Activated CD4-positive, alpha-beta memory T cell treated with anti-CD3 and anti-CD28 coated beads, Interleukin-2, amount 10 ng/mL, durations not matched to agents 7 days and 5 days (primary cell): ENCODE results near the gene PCNP. TPM values are rescaled to one million over a fixed set of nuclear protein-coding genes. Genes with fewer than 3 reads are reported as not detected.
"Not testable (repeated sequence)": the region's sequence is repeated elsewhere in the genome, so short reads cannot be mapped to it uniquely, and the experiment has no call there.

Experiments
- CTCF ChIA-PET: fragments of 350-600 bp; sonication (Branson Sonifier 250); formaldehyde crosslinking; loops from one replicate; lab custom pipeline; 2021; ENCODE audit warnings: antibody characterized with exemption, inconsistent platforms; lab: Charles Lee
- POLR2A ChIA-PET: fragments of 350-600 bp; sonication (Branson Sonifier 250); formaldehyde crosslinking; loops from one replicate; lab custom pipeline; 2021; ENCODE audit warnings: antibody characterized with exemption; lab: Charles Lee
- DNase-seq: peaks from one replicate; pipeline ENCODE4 v3.0.0-alpha.2; 2020
- H3K27ac Mint-ChIP-seq: one replicate; pipeline ENCODE4 v1.8.0; 2021; ENCODE audit warnings: mild to moderate bottlenecking, mixed read lengths
- H3K27me3 Mint-ChIP-seq: one replicate; pipeline ENCODE4 v1.8.0; 2021; ENCODE audit warnings: mixed read lengths
- H3K36me3 Mint-ChIP-seq: one replicate; pipeline ENCODE4 v1.8.0; 2021; ENCODE audit warnings: low read depth, mixed read lengths
- H3K4me1 Mint-ChIP-seq: one replicate; pipeline ENCODE4 v1.8.0; 2021; ENCODE audit warnings: mixed read lengths
- H3K4me3 Mint-ChIP-seq: one replicate; pipeline ENCODE4 v1.8.0; 2021; ENCODE audit warnings: mild to moderate bottlenecking, mixed read lengths
- H3K9me3 Mint-ChIP-seq: one replicate; pipeline ENCODE4 v1.8.0; 2021; ENCODE audit warnings: mixed read lengths
- total RNA-seq, 2 experiments: library from RNA; stranded (reverse); gene quantifications; one replicate each; pipeline ENCODE4 v1.2.3, GENCODE V29; 2021

The PCNP gene
- total RNA-seq, 2 experiments from 2014 or later: 163 to 172 TPM

- H3K27ac Mint-ChIP-seq: no peak overlapping the region
- POLR2A ChIA-PET: no interaction called here
- CTCF ChIA-PET: interaction anchor here (1.3 kb wide), 2 partner anchors 66 to 901 kb away, joined by 3 to 4 read pairs; partner anchors contain the start of gene PCNP
Measured at GRCh38 chr3:101639280-101639963, 65.4 kb downstream of the PCNP start.

GRCh38 chr3:101640256-101640655 lies 66.3 kb downstream of the PCNP start:
- Mint-ChIP-seq H3K36me3 (no peaks in the 10 kb centered on the region), H3K27ac (no peak overlapping the region), H3K9me3 (no peaks in the 10 kb centered on the region), H3K4me1 (peaks cover 23% of the 10 kb centered on the region), H3K27me3 (no peaks in the 10 kb centered on the region), H3K4me3 (no peak overlapping the region)
- CTCF ChIA-PET: interaction anchor here (0.6 kb wide), 1 partner anchor 250 kb away, joined by 4 read pairs; no protein-coding TSS in a partner anchor
- POLR2A ChIA-PET: no interaction called here
- no peak for DNase-seq

More at GRCh38 chr3:101639280-101639963, 65.4 kb downstream of the PCNP start:
- Mint-ChIP-seq H3K9me3 (no peaks in the 10 kb centered on the region), H3K4me3 (no peak overlapping the region), H3K4me1 (peaks cover 14% of the 10 kb centered on the region), H3K27me3 (no peaks in the 10 kb centered on the region), H3K36me3 (no peaks in the 10 kb centered on the region)
- no peak for DNase-seq

GRCh38 chr3:101641397-101642115 lies 67.6 kb downstream of the PCNP start:
- CTCF ChIA-PET: interaction anchor here (1.5 kb wide), 1 partner anchor 68 kb away, joined by 4 read pairs; the partner anchor contains the start of gene PCNP
- peaks cover 30% of the 10 kb centered on the region for H3K4me1 Mint-ChIP-seq
- POLR2A ChIA-PET, H3K36me3 Mint-ChIP-seq, H3K9me3 Mint-ChIP-seq, DNase-seq, H3K27ac Mint-ChIP-seq, H3K27me3 Mint-ChIP-seq, H3K4me3 Mint-ChIP-seq: not testable (repeated sequence)

GRCh38 chr3:101642441-101642840 lies 68.5 kb downstream of the PCNP start:
- Mint-ChIP-seq H3K4me3 (no peak overlapping the region), H3K9me3 (no peaks in the 10 kb centered on the region), H3K27ac (no peak overlapping the region), H3K4me1 (peaks cover 30% of the 10 kb centered on the region), H3K36me3 (peaks cover 9% of the 10 kb centered on the region), H3K27me3 (no peaks in the 10 kb centered on the region)
- ChIA-PET POLR2A (interaction anchor here (0.7 kb wide), 1 partner anchor 33 kb away, joined by 4 read pairs; no protein-coding TSS in a partner anchor), CTCF (no interaction called here)
- DNase-seq: no peak

DNA sequence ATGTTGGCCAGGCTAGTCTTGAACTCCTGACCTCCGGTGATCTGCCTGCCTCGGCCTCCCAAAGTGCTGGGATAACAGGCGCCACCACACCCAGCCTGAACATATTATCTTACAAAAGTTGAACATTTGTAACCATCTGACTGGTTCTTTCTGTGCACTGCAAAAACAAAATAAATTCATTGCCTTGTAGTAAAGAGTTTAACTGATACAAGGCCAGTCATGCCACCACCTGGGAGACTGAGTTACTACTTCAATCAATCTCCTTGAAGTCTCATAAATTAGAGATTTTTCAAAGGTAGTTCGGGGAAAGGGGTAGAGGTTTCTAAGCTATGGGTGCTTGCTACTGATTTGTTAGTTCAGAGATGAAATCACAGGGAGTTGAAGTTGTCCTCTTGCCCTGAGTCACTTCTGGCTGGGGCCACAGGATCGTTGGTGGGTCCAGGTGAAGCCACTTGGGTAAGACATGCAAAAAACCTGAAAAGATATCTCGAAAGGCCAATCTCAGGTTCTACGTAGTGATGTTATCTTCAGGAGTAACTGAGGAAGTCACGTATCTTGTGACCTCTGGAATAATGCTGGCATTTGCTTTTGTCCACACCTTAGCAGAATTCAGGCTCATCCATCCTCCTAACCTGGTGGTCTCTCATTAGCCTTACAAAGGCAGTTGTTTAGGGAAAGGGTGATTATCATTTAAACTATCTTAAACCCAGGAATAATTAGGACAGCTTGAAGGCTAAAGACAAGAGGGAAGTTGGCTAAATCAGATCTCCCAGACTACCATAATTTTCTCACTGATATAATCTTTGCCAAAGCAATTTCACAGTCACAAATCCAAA lies 69.2 kb downstream of the PCNP start:
- no peak overlapping the region for H3K4me3 Mint-ChIP-seq
- peaks cover 30% of the 10 kb centered on the region for H3K4me1 Mint-ChIP-seq
- ChIA-PET POLR2A (interaction anchor here (0.7 to 1.6 kb wide), 4 partner anchors 12 to 125 kb away, joined by 3 to 7 read pairs (median 4); partner anchors contain the start of gene PCNP), CTCF (interaction anchor here (1.0 to 1.4 kb wide), 2 partner anchors 136 to 1180 kb away, joined by 3 read pairs; partner anchors contain the start of gene NXPE3)
- peak overlapping the region; percentile 74 for H3K27ac Mint-ChIP-seq
- H3K9me3 Mint-ChIP-seq: no peaks in the 10 kb centered on the region
- no peak for DNase-seq
- peaks cover 9% of the 10 kb centered on the region for H3K36me3 Mint-ChIP-seq
- H3K27me3 Mint-ChIP-seq: no peaks in the 10 kb centered on the region

Other genes starting within 250 kb of the PCNP start
- 10 to 100 TPM; 28.3 to 30.5 TPM for gene SENP7, start 61.0 kb upstream of the PCNP start, total RNA-seq
- gene TRMT10C, start 12.3 kb upstream of the PCNP start, total RNA-seq: 10 to 100 TPM; 21.4 to 22.7 TPM
- gene ZBTB11, start 103.0 kb downstream of the PCNP start, total RNA-seq: 10 to 100 TPM; 29.3 to 31.9 TPM
- 1,000 to 10,000 TPM; 1,033 to 1,040 TPM for gene RPL24, start 112.5 kb downstream of the PCNP start, total RNA-seq
- gene CEP97, start 150.4 kb downstream of the PCNP start, total RNA-seq: 10 to 100 TPM; 22.7 to 25.8 TPM
- 10 to 100 TPM; 22.4 to 23.6 TPM for gene NXPE3, start 205.0 kb downstream of the PCNP start, total RNA-seq